HL-60 (cell line): ENCODE measurements around the gene PCLO.

Experiments
- DNase-seq, 2 experiments: peaks; one replicate each; pipeline ENCODE4 v3.0.0-alpha.2; 2010 to 2020; ENCODE audit warnings: low read depth in 1 of 2, low spot score in 1 of 2
- H3K27ac ChIP-seq: fragments of 250-450 bp; sonication (Bioruptor Pico); replicated peaks from 2 replicates; pipeline ENCODE4 v1.5.1; 2020; ENCODE audit warnings: mild to moderate bottlenecking, moderate library complexity
- H3K27me3 ChIP-seq: fragments of 250-450 bp; sonication (Bioruptor Pico); 2 replicates; pipeline ENCODE4 v1.5.1; 2021; ENCODE audit warnings: mild to moderate bottlenecking, moderate library complexity; ENCODE audit not compliant: insufficient read depth, poor library complexity, severe bottlenecking
- H3K4me3 ChIP-seq: replicated peaks from 2 replicates; pipeline ENCODE4 v1.5.1; 2011; ENCODE audit warnings: mild to moderate bottlenecking, control low read depth, low read length; ENCODE audit not compliant: insufficient read depth
- GABPA ChIP-seq: IDR thresholded peaks from 2 replicates; pipeline ENCODE4 v1.6.1; 2012; ENCODE audit warnings: low read depth
- POLR2AphosphoS5 ChIP-seq: IDR thresholded peaks from 2 replicates; pipeline ENCODE4 v1.6.1; 2012; ENCODE audit warnings: low read depth
- SPI1 ChIP-seq: IDR thresholded peaks from 2 replicates; pipeline ENCODE4 v1.6.1; 2012; ENCODE audit warnings: low read depth, mild to moderate bottlenecking, borderline replicate concordance
- TF ChIP-seq, protein P1 (sequence below): IDR thresholded peaks from 2 replicates; pipeline ENCODE4 v1.6.1; 2012; ENCODE audit warnings: low read depth; ENCODE audit not compliant: insufficient replicate concordance
- TF ChIP-seq, protein P2 (sequence below): IDR thresholded peaks from one replicate; pipeline ENCODE4 v1.5.1; 2011; ENCODE audit warnings: low read length, control low read depth, inconsistent platforms; ENCODE audit not compliant: insufficient read depth

Gene PCLO

GRCh38 chr7:82745820-82746219 is 416.9 kb downstream of the PCLO start:
- H3K27me3 ChIP-seq, result no peaks in the 10 kb centered on the region
- no peak overlapping the region for H3K27ac ChIP-seq
- DNase-seq, result no peak
- no peak overlapping the region for H3K4me3 ChIP-seq
- no peak for TF ChIP-seq SPI1
- TF ChIP-seq GABPA, result no peak

DNA sequence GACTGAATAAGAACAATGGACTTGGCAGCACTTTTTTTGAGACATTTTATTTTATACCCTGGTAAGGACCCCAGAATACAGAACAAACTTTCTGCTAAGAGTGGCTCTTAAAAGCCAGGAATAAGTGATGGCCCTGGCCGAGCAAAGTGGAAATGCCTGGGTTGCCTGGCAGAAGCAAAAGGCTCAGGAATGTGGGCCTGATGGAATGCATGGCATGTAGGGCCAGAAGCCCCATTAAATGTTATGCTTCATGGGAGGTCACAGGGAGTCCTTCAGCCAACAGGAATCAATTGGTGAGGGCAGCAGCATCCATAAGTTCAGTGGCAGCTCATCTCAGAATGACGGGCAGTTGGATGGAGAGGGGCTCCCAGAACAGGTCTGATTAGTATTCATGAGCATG is 417.6 kb downstream of the PCLO start:
- Histone ChIP-seq H3K27ac (no peak overlapping the region), H3K27me3 (no peaks in the 10 kb centered on the region), H3K4me3 (no peak overlapping the region)
- TF ChIP-seq POLR2AphosphoS5, result no peak
- TF ChIP-seq GABPA, result no peak
- TF ChIP-seq, protein P1, sequence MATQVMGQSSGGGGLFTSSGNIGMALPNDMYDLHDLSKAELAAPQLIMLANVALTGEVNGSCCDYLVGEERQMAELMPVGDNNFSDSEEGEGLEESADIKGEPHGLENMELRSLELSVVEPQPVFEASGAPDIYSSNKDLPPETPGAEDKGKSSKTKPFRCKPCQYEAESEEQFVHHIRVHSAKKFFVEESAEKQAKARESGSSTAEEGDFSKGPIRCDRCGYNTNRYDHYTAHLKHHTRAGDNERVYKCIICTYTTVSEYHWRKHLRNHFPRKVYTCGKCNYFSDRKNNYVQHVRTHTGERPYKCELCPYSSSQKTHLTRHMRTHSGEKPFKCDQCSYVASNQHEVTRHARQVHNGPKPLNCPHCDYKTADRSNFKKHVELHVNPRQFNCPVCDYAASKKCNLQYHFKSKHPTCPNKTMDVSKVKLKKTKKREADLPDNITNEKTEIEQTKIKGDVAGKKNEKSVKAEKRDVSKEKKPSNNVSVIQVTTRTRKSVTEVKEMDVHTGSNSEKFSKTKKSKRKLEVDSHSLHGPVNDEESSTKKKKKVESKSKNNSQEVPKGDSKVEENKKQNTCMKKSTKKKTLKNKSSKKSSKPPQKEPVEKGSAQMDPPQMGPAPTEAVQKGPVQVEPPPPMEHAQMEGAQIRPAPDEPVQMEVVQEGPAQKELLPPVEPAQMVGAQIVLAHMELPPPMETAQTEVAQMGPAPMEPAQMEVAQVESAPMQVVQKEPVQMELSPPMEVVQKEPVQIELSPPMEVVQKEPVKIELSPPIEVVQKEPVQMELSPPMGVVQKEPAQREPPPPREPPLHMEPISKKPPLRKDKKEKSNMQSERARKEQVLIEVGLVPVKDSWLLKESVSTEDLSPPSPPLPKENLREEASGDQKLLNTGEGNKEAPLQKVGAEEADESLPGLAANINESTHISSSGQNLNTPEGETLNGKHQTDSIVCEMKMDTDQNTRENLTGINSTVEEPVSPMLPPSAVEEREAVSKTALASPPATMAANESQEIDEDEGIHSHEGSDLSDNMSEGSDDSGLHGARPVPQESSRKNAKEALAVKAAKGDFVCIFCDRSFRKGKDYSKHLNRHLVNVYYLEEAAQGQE, result no peak
- TF ChIP-seq, protein P2, sequence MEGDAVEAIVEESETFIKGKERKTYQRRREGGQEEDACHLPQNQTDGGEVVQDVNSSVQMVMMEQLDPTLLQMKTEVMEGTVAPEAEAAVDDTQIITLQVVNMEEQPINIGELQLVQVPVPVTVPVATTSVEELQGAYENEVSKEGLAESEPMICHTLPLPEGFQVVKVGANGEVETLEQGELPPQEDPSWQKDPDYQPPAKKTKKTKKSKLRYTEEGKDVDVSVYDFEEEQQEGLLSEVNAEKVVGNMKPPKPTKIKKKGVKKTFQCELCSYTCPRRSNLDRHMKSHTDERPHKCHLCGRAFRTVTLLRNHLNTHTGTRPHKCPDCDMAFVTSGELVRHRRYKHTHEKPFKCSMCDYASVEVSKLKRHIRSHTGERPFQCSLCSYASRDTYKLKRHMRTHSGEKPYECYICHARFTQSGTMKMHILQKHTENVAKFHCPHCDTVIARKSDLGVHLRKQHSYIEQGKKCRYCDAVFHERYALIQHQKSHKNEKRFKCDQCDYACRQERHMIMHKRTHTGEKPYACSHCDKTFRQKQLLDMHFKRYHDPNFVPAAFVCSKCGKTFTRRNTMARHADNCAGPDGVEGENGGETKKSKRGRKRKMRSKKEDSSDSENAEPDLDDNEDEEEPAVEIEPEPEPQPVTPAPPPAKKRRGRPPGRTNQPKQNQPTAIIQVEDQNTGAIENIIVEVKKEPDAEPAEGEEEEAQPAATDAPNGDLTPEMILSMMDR, result no peak
- TF ChIP-seq SPI1, result no peak
- DNase-seq, result no peak

DNA sequence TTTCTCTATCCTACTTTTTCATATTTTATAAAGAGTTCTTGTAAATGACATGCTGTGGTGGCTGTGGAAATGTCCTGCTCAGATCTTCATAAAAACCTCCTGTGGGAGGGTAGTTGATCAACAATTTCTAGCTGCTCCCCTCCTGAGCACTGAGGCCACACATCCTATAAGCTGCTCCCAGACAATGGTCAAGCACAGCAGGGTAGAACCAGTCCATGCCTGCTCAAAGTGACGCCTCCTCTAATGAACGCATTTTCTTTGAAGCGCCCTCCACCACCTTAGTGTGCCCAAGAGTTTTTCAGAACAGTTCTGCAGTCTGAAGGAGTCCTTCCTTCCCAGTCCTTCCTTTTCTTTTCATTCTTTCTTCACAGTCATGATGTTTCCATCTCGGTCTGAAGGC is 420.5 kb downstream of the PCLO start:
- no peak overlapping the region for H3K4me3 ChIP-seq
- H3K27ac ChIP-seq, result no peak overlapping the region
- TF ChIP-seq, protein P2, result no peak
- TF ChIP-seq, protein P1, result no peak
- DNase-seq, result no peak
- no peaks in the 10 kb centered on the region for H3K27me3 ChIP-seq

DNA sequence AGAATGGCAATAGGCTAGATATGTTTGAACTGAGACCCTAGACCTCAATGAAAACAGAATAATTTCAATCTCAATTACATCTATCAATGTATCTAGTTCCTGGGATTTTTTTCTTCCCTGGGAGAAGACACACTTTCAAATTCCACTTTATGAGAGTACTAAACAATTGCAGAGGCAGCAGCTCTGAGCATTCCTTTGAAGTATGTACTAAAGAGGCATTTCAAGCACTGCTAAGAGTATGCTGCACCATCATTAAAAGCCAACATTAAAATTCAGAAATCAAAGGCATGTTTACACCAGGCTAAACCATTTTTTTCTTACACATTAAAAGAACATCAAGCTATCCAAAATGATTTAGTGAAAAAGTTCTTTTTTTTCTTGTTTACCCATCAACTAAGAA is 421.2 kb downstream of the PCLO start:
- Histone ChIP-seq H3K4me3 (no peak overlapping the region), H3K27ac (no peak overlapping the region), H3K27me3 (no peaks in the 10 kb centered on the region)
- DNase-seq, result no peak
- TF ChIP-seq POLR2AphosphoS5 (no peak), SPI1 (no peak), GABPA (no peak)
- TF ChIP-seq, protein P1, result no peak
- TF ChIP-seq, protein P2, result no peak
